Muscle layer of colon (tissue), 2 donors: ENCODE measurements around the gene PHKB.
"Not testable (repeated sequence)": the region's sequence is repeated elsewhere in the genome, so short reads cannot be mapped to it uniquely, and the experiment has no call there.

Source experiments
- H3K27ac ChIP-seq: one replicate; pipeline ENCODE4 v1.7.0; 2013; ENCODE audit warnings: low read depth, mild to moderate bottlenecking, low read length, moderate library complexity
- H3K27me3 ChIP-seq, 2 donors: one replicate each; pipeline ENCODE4 v1.7.0; 2013; ENCODE audit warnings: low read length in 2 of 2, mild to moderate bottlenecking in 2 of 2; ENCODE audit not compliant: insufficient read depth in 2 of 2, control insufficient read depth in 1 of 2
- H3K36me3 ChIP-seq: one replicate; pipeline ENCODE4 v1.7.0; 2013; ENCODE audit warnings: mild to moderate bottlenecking, low read length; ENCODE audit not compliant: insufficient read depth
- H3K4me1 ChIP-seq: one replicate; pipeline ENCODE4 v1.7.0; 2013; ENCODE audit warnings: mild to moderate bottlenecking, low read length; ENCODE audit not compliant: insufficient read depth
- H3K4me3 ChIP-seq, 2 donors: one replicate each; pipeline ENCODE4 v1.7.0; 2013; ENCODE audit warnings: low read length in 2 of 2, low read depth in 1 of 2, mild to moderate bottlenecking in 1 of 2, moderate library complexity in 1 of 2
- H3K9ac ChIP-seq: one replicate; pipeline ENCODE4 v1.7.0; 2013; ENCODE audit warnings: low read length
- H3K9me3 ChIP-seq: one replicate; pipeline ENCODE4 v1.7.0; 2013; ENCODE audit warnings: mild to moderate bottlenecking, low read length
- donor health status: abdominal sarcoma.
- donor health status: Adenocarcinoma of cecum.

The PHKB gene

GRCh38 chr16:47551767-47552166 lies 90.6 kb downstream of the PHKB start:
- H3K4me3 ChIP-seq, H3K4me1 ChIP-seq, H3K27ac ChIP-seq, H3K9me3 ChIP-seq, H3K9ac ChIP-seq, H3K27me3 ChIP-seq: not testable (repeated sequence)
- H3K36me3 ChIP-seq: peaks cover 26% of the 10 kb centered on the region

- Histone ChIP-seq H3K9ac (no peak overlapping the region), H3K36me3 (peaks cover 13% of the 10 kb centered on the region), H3K27me3 (no peaks in the 10 kb centered on the region), H3K27ac (no peak overlapping the region), H3K9me3 (no peaks in the 10 kb centered on the region), H3K4me1 (no peaks in the 10 kb centered on the region), H3K4me3 (no peak overlapping the region)
These were observed 92.9 kb downstream of the PHKB start for GRCh38 chr16:47553853-47554564.

DNA sequence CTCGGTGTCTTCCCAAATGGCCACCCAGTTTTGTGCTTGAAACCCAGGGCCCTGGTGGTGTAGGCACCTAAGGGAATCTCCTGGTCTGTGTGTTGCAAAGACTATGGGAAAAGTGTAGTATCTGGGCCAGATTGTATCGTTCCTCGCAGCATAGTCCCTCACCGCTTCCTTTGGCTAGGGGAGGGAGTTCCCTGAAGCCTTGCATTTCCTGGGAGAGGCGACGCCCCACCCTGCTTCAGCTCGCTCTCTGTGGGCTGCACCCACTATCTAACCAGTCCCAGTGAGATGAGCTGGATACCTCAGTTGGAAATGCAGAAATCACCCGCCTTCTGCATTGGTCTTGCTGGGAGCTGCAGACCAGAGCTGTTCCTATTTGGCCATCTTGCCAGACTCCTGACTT lies 93.5 kb downstream of the PHKB start:
- not testable (repeated sequence) for H3K27me3 ChIP-seq, H3K4me1 ChIP-seq, H3K4me3 ChIP-seq, H3K9me3 ChIP-seq, H3K9ac ChIP-seq, H3K27ac ChIP-seq
- H3K36me3 ChIP-seq: peaks cover 13% of the 10 kb centered on the region

DNA sequence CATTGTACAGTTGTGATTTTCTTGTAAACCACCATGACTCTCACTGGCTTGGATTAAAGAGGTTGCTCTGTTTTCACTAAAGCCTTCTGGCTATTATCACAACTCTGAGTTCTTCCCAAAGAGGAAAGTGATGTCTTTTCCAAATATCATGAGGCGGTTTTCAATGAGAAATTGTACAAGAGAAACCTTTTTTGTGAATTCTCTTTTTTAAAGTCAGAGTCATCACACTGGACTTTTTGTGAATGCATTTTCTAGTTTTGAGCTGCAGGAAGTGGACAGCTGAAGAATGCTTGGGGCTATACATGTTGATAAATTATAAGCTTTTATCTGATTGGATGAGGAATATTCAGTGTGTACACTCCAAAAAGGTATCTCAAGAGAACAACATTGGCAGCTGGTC lies 100.2 kb downstream of the PHKB start:
- Histone ChIP-seq H3K4me1 (no peaks in the 10 kb centered on the region), H3K27ac (no peak overlapping the region), H3K9me3 (no peaks in the 10 kb centered on the region), H3K36me3 (no peaks in the 10 kb centered on the region), H3K4me3 (no peak overlapping the region), H3K9ac (no peak overlapping the region), H3K27me3 (no peaks in the 10 kb centered on the region)

GRCh38 chr16:47562366-47562765 lies 101.2 kb downstream of the PHKB start:
- Histone ChIP-seq H3K9me3 (no peaks in the 10 kb centered on the region), H3K36me3 (no peaks in the 10 kb centered on the region), H3K4me1 (no peaks in the 10 kb centered on the region), H3K27ac (no peak overlapping the region), H3K27me3 (no peaks in the 10 kb centered on the region), H3K4me3 (no peak overlapping the region), H3K9ac (no peak overlapping the region)

- Histone ChIP-seq H3K9me3 (no peaks in the 10 kb centered on the region), H3K4me3 (no peak overlapping the region), H3K27ac (no peak overlapping the region)
These were observed 104.3 kb downstream of the PHKB start for GRCh38 chr16:47565454-47565853.

GRCh38 chr16:47567321-47567720 lies 106.2 kb downstream of the PHKB start:
- Histone ChIP-seq H3K4me1 (no peaks in the 10 kb centered on the region), H3K27ac (no peak overlapping the region), H3K4me3 (no peak overlapping the region), H3K27me3 (no peaks in the 10 kb centered on the region), H3K9me3 (no peaks in the 10 kb centered on the region), H3K9ac (no peak overlapping the region), H3K36me3 (no peaks in the 10 kb centered on the region)

More at GRCh38 chr16:47565454-47565853, 104.3 kb downstream of the PHKB start:
- no peaks in the 10 kb centered on the region for H3K36me3 ChIP-seq
- H3K4me1 ChIP-seq: no peaks in the 10 kb centered on the region
- no peaks in the 10 kb centered on the region for H3K27me3 ChIP-seq
- H3K9ac ChIP-seq: no peak overlapping the region

DNA sequence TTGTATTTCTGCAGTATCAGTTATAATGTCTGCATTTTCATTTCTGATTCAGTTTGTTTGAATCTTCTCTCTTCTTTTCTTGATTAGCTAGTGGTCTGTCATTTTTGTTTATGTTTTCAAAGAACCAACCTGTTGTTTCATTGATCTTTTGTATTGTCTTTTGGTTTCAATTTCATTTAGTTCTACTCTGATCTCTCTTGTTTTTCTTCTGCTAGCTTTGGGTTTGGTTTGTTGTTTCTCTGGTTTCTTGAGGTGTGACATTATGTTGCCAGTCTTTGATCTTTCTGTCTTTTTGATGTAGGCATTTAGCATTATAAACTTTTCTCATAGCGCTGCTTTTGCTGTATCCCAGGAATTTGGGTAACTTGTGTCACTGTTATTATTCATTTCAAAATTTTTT lies 107.2 kb downstream of the PHKB start:
- Histone ChIP-seq H3K27me3 (no peaks in the 10 kb centered on the region), H3K36me3 (no peaks in the 10 kb centered on the region), H3K4me1 (no peaks in the 10 kb centered on the region), H3K9ac (no peak overlapping the region), H3K4me3 (no peak overlapping the region), H3K27ac (no peak overlapping the region), H3K9me3 (no peaks in the 10 kb centered on the region)

DNA sequence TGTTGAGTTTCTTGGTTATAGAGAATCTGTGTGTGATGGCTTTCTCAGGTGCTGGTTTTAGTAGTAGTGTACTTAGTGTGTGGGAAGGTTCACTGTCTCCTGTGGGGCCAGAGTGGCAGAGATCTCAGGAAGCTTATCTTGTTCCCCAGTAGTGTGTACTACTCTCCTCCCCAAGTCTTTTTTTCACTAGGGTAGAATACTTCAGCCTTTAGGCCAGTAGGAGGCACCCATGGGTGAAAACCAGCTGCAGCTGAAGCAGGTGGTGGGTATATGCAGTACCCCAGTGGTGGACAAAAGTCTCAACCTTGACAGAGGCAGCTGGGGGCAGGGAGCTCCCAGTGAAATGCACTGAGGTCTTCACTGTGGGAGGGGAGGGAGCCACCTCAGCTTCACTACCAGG lies 109.9 kb downstream of the PHKB start:
- Histone ChIP-seq H3K36me3 (no peaks in the 10 kb centered on the region), H3K27me3 (no peaks in the 10 kb centered on the region), H3K4me3 (no peak overlapping the region), H3K4me1 (no peaks in the 10 kb centered on the region), H3K9me3 (no peaks in the 10 kb centered on the region), H3K27ac (no peak overlapping the region), H3K9ac (no peak overlapping the region)

DNA sequence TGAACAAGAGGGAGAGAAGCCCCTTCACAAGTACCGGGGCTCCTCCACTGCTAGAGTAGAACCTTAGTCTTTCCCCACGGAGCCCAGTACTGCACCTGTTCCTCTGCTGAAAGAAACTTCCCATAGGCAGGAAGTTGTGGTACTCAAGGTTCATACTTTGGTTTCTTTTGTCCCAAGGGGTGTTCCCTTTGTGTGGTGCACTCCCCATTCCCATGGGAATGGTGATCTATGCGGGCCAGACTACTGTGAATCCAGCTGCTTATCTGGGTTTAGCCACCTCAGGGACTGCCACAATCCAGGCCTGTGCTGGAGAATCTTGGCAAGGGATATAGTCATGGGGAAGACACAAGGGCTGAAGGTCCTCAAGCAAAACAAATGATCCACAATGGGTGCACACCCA lies 110.6 kb downstream of the PHKB start:
- Histone ChIP-seq H3K9me3 (no peaks in the 10 kb centered on the region), H3K4me1 (no peaks in the 10 kb centered on the region), H3K4me3 (no peak overlapping the region), H3K27me3 (no peaks in the 10 kb centered on the region), H3K9ac (no peak overlapping the region), H3K36me3 (no peaks in the 10 kb centered on the region), H3K27ac (no peak overlapping the region)

DNA sequence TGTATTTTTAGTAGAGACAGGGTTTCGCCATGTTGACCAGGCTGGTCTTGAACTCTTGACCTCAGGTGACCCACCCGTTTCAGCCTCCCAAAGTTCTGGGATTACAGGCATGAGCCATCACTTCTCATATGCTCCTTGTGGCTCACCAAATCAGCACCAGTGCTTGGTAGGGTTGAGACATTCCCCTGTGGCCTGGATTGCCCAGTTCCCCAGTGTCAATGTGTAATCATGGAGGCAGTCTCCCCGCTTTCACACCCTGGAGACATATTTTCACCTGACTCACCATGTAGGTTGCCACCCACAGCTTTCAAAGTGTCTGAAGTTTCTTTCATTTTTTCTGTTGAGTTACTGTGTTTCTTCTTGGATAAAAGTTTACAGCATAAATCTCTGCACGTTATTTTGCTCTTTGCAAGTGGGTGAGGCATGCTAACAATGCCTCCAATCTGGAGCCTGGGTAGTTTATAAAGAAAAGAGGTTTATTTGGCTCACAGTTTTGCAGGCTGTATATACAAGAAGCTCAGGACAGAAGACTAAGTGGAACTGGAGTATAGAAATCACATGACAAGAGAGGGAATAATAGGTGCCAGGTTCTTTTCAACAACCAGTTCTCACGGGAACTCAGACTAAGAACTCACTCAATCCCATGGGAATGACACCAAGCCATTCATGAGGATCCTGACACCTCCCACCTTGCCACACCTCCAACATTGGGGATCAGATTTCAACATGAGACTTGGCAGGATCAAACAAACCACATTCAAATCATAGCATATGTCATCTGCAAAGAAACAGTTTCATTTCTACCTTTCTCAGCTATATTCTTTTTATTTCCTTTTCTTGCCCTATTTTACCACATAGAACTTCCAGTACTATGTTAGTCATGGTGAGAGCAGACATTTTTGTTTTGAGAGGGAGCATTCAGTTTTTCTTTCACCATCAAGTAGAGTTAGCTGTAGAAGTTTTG lies 113.2 kb downstream of the PHKB start:
- no peaks in the 10 kb centered on the region for H3K4me1 ChIP-seq
- H3K9ac ChIP-seq: no peak overlapping the region
- no peak overlapping the region for H3K27ac ChIP-seq
- H3K27me3 ChIP-seq: no peaks in the 10 kb centered on the region
- no peaks in the 10 kb centered on the region for H3K36me3 ChIP-seq
- no peak overlapping the region for H3K4me3 ChIP-seq
- no peaks in the 10 kb centered on the region for H3K9me3 ChIP-seq
